ENCODE measurements around the gene MATN1.

MATN1 gene

GRCh38 chr1:30744060-30744756 lies 20.8 kb upstream of the MATN1 start:
- DNase-seq (ENCODE audit: low read depth), result no peak

GRCh38 chr1:30743584-30744059 lies 20.2 kb upstream of the MATN1 start:
- DNase-seq (ENCODE audit: low read depth), result no peak

DNA sequence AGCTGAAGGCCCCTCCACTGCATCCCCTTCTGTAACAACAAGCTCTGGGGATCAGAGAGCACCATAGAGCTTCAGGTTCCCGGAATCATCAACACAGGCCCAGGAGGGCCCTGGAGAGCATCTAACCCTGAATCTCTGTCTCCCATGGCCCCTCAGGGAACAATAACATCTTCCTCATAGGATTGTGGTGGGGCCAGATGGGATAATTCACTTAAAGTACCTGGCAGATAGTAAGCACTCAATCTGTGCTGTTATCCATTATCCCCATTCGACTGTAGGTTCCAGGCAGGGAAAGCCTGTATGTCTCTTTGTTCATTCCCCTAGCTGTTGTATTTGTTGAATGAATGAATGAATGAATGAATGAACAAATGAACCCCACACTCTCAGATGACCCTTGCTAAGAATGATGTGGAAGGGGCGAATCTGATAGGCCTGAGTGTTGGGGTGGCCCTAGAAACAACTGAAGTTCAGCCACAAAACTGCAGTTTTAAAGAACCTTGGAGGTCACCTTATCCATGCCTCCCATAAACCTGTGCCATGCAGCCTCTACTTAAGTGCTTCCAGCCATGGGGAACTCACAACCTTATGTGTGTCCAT lies 19.7 kb upstream of the MATN1 start:
- DNase-seq (ENCODE audit: low read depth), result no peak

- no peak for DNase-seq (ENCODE audit: low read depth)
Observed at GRCh38 chr1:30742300-30742962, 19.0 kb upstream of the MATN1 start.

GRCh38 chr1:30741239-30741894 lies 18.0 kb upstream of the MATN1 start:
- DNase-seq (ENCODE audit: low read depth), result no peak

- no peak for DNase-seq (ENCODE audit: low read depth)
Observed at GRCh38 chr1:30740251-30741238, 17.2 kb upstream of the MATN1 start.

- no peak for DNase-seq (ENCODE audit: low read depth)
Observed at GRCh38 chr1:30739601-30740000, 16.2 kb upstream of the MATN1 start.

GRCh38 chr1:30738715-30739559 lies 15.6 kb upstream of the MATN1 start:
- no peak for DNase-seq (ENCODE audit: low read depth)

GRCh38 chr1:30738040-30738714 lies 14.8 kb upstream of the MATN1 start:
- DNase-seq (ENCODE audit: low read depth), result no peak

- DNase-seq (ENCODE audit: low read depth), result no peak
Observed at GRCh38 chr1:30737357-30738039, 14.1 kb upstream of the MATN1 start.

DNA sequence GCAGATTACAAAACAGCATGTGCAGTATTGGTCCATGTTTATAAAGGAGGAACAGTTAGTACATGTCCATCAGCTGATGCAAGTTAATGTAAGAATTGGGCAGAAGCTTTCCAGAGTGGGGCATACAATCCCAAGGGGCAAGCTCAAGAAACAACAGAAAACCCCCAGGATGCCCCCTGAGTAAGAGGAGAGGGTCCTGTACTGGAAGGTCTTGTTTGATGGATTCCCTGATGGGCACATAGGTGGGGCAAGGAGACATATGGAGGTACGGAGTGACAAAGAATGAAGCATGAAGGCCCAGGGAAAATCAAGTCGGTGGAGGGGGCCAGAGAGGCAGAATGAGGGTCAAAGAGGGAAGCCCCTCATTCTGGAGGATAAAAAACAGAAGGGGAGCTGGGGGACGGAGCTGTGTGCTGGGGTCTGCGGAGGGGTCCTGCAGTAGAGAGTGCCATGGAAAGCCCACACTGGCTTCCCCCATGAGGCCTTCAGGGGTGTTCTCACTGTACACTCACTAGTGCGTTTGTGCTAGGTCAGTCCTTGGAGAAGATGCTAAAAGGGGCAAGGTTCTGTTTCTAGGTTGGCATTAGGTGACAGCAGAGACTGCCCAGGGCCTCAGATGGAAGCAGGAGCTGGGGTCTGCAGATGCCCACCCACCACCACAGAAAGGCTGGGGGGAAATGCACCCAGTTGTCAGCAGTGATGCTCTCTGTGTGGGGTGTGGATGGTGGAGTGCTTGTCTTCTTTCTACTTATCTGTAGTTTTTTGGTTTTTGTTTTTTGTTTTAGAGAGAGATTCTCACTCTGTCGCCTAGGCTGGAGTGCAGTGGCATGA lies 12.5 kb upstream of the MATN1 start:
- DNase-seq (ENCODE audit: low read depth), result no peak

GRCh38 chr1:30735124-30735523 lies 11.7 kb upstream of the MATN1 start:
- DNase-seq (ENCODE audit: low read depth), result no peak

GRCh38 chr1:30734580-30734979 lies 11.2 kb upstream of the MATN1 start:
- no peak for DNase-seq (ENCODE audit: low read depth)

DNA sequence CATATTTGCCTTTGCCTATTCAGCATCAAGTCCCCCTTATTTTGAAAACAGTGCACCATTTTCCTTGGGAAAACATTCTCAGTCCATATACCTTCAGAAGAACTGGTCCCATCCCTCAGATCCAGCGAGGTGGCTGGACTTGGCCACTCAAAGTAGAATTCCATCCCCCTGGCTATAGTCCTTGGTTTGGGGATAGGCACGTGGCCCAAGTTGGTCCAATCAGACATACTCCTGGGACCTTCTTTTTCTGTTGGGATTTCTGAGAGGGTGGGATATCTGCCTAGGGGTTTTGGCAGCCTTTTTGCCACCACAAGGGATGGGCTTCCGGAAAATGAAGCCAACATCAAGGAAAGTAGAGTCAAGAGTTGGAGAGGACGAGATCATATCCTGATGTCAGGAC lies 10.7 kb upstream of the MATN1 start:
- no peak for DNase-seq (ENCODE audit: low read depth)

- DNase-seq (ENCODE audit: low read depth), result no peak
Observed at GRCh38 chr1:30733493-30733892, 10.1 kb upstream of the MATN1 start.

DNA sequence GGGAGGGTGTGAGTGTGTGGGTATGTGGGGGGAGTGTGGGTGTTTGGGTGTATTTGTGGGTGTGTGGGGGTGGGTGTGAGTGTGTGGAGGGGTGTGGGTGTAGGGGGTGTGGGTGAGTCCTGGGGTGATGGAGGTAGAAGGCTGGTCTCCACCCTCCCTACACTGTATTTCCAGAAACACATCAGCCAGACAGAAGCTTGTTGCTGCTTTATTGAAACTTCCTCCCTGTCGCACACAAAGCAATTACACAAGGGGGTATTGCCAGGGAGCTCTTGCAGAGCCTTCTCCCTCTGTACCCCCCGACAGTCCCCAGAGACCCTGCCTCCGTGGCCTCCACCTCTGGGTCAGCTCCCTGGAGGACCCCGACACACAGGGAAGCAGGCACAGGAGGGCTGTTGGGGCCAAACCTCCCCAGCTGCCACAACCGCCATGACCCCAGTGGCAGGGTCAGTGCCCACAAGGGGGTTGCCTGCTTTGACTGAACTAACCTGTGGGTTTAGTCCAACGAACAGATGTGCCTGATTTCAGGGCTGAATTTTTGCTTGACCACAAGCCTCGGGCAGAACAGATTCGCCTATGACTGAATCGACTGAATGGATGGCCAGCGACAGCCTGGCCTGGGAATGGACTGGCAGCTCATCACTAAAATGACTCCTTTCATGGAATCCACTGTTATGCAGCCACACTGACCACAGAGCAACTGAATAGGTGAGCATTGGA lies 9.1 kb upstream of the MATN1 start:
- DNase-seq (ENCODE audit: low read depth), result no peak

- no peak for DNase-seq (ENCODE audit: low read depth)
Observed at GRCh38 chr1:30731806-30732276, 8.5 kb upstream of the MATN1 start.
